Measurements from ENCODE around the gene RCCD1.
A peak's percentile ranks its signal among the peaks of the same experiment; 100 is the strongest.

Gene RCCD1

GRCh38 chr15:90962021-90962420 is 7.3 kb downstream of the RCCD1 start:
- DNase-seq (ENCODE audit: low spot score) = no peak

GRCh38 chr15:90966262-90966661 is 11.6 kb downstream of the RCCD1 start:
- DNase-seq (ENCODE audit: low spot score) = no peak

- no peak for DNase-seq (ENCODE audit: low spot score)
Observed at GRCh38 chr15:90967206-90967605, 12.5 kb downstream of the RCCD1 start.

- DNase-seq (ENCODE audit: low spot score) = no peak
Observed at GRCh38 chr15:90968434-90968833, 13.8 kb downstream of the RCCD1 start.

GRCh38 chr15:90970274-90970673 is 15.6 kb downstream of the RCCD1 start:
- no peak for DNase-seq (ENCODE audit: low spot score)

- no peak for DNase-seq (ENCODE audit: low spot score)
Observed at GRCh38 chr15:90972133-90972532, 17.4 kb downstream of the RCCD1 start.

GRCh38 chr15:90974216-90974615 is 19.5 kb downstream of the RCCD1 start:
- no peak for DNase-seq (ENCODE audit: low spot score)

- DNase-seq (ENCODE audit: low spot score) = no peak
Observed at GRCh38 chr15:90979582-90979981, 24.9 kb downstream of the RCCD1 start.

- DNase-seq (ENCODE audit: low spot score) = no peak
Observed at GRCh38 chr15:90981681-90982080, 27.0 kb downstream of the RCCD1 start.

GRCh38 chr15:90982135-90982534 is 27.5 kb downstream of the RCCD1 start:
- no peak for DNase-seq (ENCODE audit: low spot score)

GRCh38 chr15:90986790-90987507 is 32.3 kb downstream of the RCCD1 start:
- DNase-seq (ENCODE audit: low spot score) = no peak

GRCh38 chr15:90987561-90988141 is 33.0 kb downstream of the RCCD1 start:
- no peak for DNase-seq (ENCODE audit: low spot score)

GRCh38 chr15:90988296-90988695 is 33.6 kb downstream of the RCCD1 start:
- DNase-seq (ENCODE audit: low spot score) = no peak

GRCh38 chr15:90989040-90989768 is 34.5 kb downstream of the RCCD1 start:
- DNase-seq (ENCODE audit: low spot score) = no peak

GRCh38 chr15:90990446-90990845 is 35.8 kb downstream of the RCCD1 start:
- DNase-seq (ENCODE audit: low spot score) = no peak

GRCh38 chr15:90991587-90992285 is 37.1 kb downstream of the RCCD1 start:
- no peak for DNase-seq (ENCODE audit: low spot score)

GRCh38 chr15:90994059-90994416 is 39.4 kb downstream of the RCCD1 start:
- DNase-seq (ENCODE audit: low spot score) = no peak

- DNase-seq (ENCODE audit: low spot score) = peak; percentile 98
Observed at GRCh38 chr15:90994417-90995311, 40.0 kb downstream of the RCCD1 start, which contains the start of gene PRC1. PRC1 (minus strand) TSS chr15:90994535; CDS start chr15:90994417, 118 bp downstream.

GRCh38 chr15:90998737-90999136 is 44.1 kb downstream of the RCCD1 start:
- no peak for DNase-seq (ENCODE audit: low spot score)

- DNase-seq (ENCODE audit: low spot score) = no peak
Observed at GRCh38 chr15:91001209-91001608, 46.5 kb downstream of the RCCD1 start.

GRCh38 chr15:91007266-91007665 is 52.6 kb downstream of the RCCD1 start:
- DNase-seq (ENCODE audit: low spot score) = no peak
